Hepatocyte (in vitro differentiated cells): ENCODE results near the gene PRORP.

ENCODE experiments used
- CTCF ChIP-seq: fragments of 200-600 bp; sonication (generic); IDR thresholded peaks from 2 replicates; pipeline ENCODE4 v1.5.1; 2016; ENCODE audit warnings: antibody characterized with exemption, mild to moderate bottlenecking; ENCODE audit not compliant: poor library complexity
- EZH2phosphoT487 ChIP-seq: fragments of 200-600 bp; sonication (generic); IDR thresholded peaks from one replicate; pipeline ENCODE4 v1.6.1; 2018; ENCODE audit warnings: antibody characterized with exemption, mild to moderate bottlenecking, low read depth, moderate library complexity; ENCODE audit not compliant: unreplicated experiment, severe bottlenecking

- TF ChIP-seq CTCF, result no peak
- no peak for TF ChIP-seq EZH2phosphoT487
These were observed 21.7 kb downstream of the PRORP start for GRCh38 chr14:35144029-35144428.
